DMS 273 (cell line): Measurements from ENCODE around the gene ABCB9.

ENCODE experiments used
- DNase-seq: peaks from one replicate; lab custom pipeline; 2025; ENCODE audit not compliant: unreplicated experiment; lab: John Stamatoyannopoulos, UW

Gene ABCB9

GRCh38 chr12:122982963-122983788 lies 16.9 kb upstream of the ABCB9 start:
- DNase-seq = no peak

GRCh38 chr12:122982477-122982815 lies 16.2 kb upstream of the ABCB9 start:
- no peak for DNase-seq

GRCh38 chr12:122981587-122982476 lies 15.6 kb upstream of the ABCB9 start:
- DNase-seq = no peak

- peak; percentile 69 for DNase-seq
These were observed 14.8 kb upstream of the ABCB9 start for GRCh38 chr12:122981036-122981471.

- peak; percentile 82 for DNase-seq
These were observed 14.1 kb upstream of the ABCB9 start, which contains the start of gene ARL6IP4 for GRCh38 chr12:122980183-122981035. Gene ARL6IP4, plus strand, starts transcription at chr12:122980681. Its CDS starts 459 bp downstream, at chr12:122981140.

GRCh38 chr12:122979908-122980182 lies 13.6 kb upstream of the ABCB9 start:
- DNase-seq = no peak

GRCh38 chr12:122979001-122979907 lies 13.0 kb upstream of the ABCB9 start:
- DNase-seq = no peak

- DNase-seq = no peak
These were observed 12.3 kb upstream of the ABCB9 start for GRCh38 chr12:122978507-122978955.

GRCh38 chr12:122977655-122978392 lies 11.6 kb upstream of the ABCB9 start:
- no peak for DNase-seq

- no peak for DNase-seq
These were observed 10.9 kb upstream of the ABCB9 start for GRCh38 chr12:122977153-122977552.

- DNase-seq = no peak
These were observed 10.3 kb upstream of the ABCB9 start for GRCh38 chr12:122976648-122976975.

- DNase-seq = peak; percentile 47
These were observed 9.8 kb upstream of the ABCB9 start for GRCh38 chr12:122975790-122976647.

- peak; percentile 96 for DNase-seq
These were observed 8.9 kb upstream of the ABCB9 start, which contains the start of gene OGFOD2 for GRCh38 chr12:122974892-122975789. Gene OGFOD2, plus strand, starts transcription at chr12:122975244. Its CDS starts 8 bp downstream, at chr12:122975252.

- peak; percentile 98 for DNase-seq
These were observed 8.1 kb upstream of the ABCB9 start for GRCh38 chr12:122974274-122974891.

GRCh38 chr12:122969676-122970075 lies 3.4 kb upstream of the ABCB9 start:
- DNase-seq = peak; percentile 55

- DNase-seq = no peak
These were observed 1.8 kb upstream of the ABCB9 start for GRCh38 chr12:122968104-122968503.
